Vagina (tissue), 2 donors: Measurements from ENCODE around the gene TNFRSF13B. TPM values are rescaled to one million over a fixed set of nuclear protein-coding genes. Genes with fewer than 3 reads are reported as not detected.

ENCODE experiments used
- DNase-seq, 2 donors: peaks; one replicate each; pipeline ENCODE4 v3.0.0-alpha.2; 2017; ENCODE audit errors: extremely low spot score in 2 of 2
- H3K27ac ChIP-seq: fragments of 200-600 bp; sonication (generic); one replicate; pipeline ENCODE4 v1.5.1; 2019
- H3K27me3 ChIP-seq: fragments of 200-600 bp; sonication (generic); one replicate; pipeline ENCODE4 v1.5.1; 2019
- H3K36me3 ChIP-seq, 2 donors: fragments of 200-600 bp; sonication (generic); one replicate each; pipeline ENCODE4 v1.5.1; 2017 to 2019
- H3K4me1 ChIP-seq: fragments of 200-600 bp; sonication (generic); one replicate; pipeline ENCODE4 v1.5.1; 2019
- H3K4me3 ChIP-seq, 2 donors: fragments of 200-600 bp; sonication (generic); 1 replicate in 1 of 2; 2 replicates in 1 of 2; pipeline ENCODE4 v1.5.1; 2016 to 2019
- H3K9me3 ChIP-seq: fragments of 200-600 bp; sonication (generic); one replicate; pipeline ENCODE4 v1.5.1; 2019
- POLR2A ChIP-seq, 2 donors: fragments of 450-650 bp; IDR thresholded peaks; one replicate each; pipeline ENCODE4 v1.6.1; 2017; ENCODE audit warnings: antibody characterized with exemption in 2 of 2, mild to moderate bottlenecking in 2 of 2, moderate library complexity in 2 of 2
- POLR2AphosphoS5 ChIP-seq, 2 donors: sonication (generic); formaldehyde crosslinking; IDR thresholded peaks; one replicate each; pipeline ENCODE4 v1.9.0; 2017; ENCODE audit warnings: antibody characterized with exemption in 2 of 2, mild to moderate bottlenecking in 2 of 2, low read depth in 1 of 2; ENCODE audit not compliant: insufficient read depth in 1 of 2
- intact Hi-C: fragments of 100-400 bp; cut with DNase I; formaldehyde crosslinking; loops from one replicate; pipeline ENCODE4 v1.15.1; 2023
- total RNA-seq: library from RNA; depleted of rRNA; stranded (reverse); fragments of >200 nt; gene quantifications from one replicate; pipeline ENCODE4 v1.2.3, GENCODE V29; 2016
- TF ChIP-seq, protein P1 (sequence below), 3 experiments: fragments of 450-650 bp in 2 of 3; fragments of 200-600 bp in 1 of 3; sonication (generic) in 1 of 3; IDR thresholded peaks; one replicate each; pipeline ENCODE4 v1.5.1; 2017 to 2019; ENCODE audit warnings: antibody characterized with exemption in 3 of 3, mild to moderate bottlenecking in 2 of 3, moderate library complexity in 2 of 3

Gene TNFRSF13B
- total RNA-seq, 1 donor from 2014 or later = not detected

DNA sequence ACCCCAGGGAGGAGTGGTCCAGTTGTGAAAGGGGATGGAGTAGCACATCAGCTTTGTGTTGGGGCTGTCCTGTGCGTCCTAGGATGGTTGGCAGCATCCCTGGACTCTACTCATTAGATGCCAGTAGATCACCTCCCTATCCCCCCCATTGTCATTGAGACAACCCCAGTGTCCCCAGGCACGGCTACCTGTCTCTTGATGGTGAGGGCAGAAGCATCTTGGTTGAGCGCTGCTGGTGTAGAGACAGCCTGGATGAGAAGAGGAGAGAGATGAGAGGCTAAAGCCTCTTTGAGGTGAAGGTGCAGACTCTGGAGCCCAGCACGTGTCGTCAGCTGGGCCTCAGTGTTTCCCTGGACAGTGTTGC is 55.4 kb downstream of the TNFRSF13B start:
- H3K9me3 ChIP-seq = no peaks in the 10 kb centered on the region
- H3K27me3 ChIP-seq = no peaks in the 10 kb centered on the region
- TF ChIP-seq POLR2A (IDR thresholded peaks at IDR 0.05) (no peak), POLR2AphosphoS5 (IDR thresholded peaks at IDR 0.05; ENCODE audit: insufficient read depth in 1 of 2, low read depth in 1 of 2) (no peak)
- TF ChIP-seq, protein P1, sequence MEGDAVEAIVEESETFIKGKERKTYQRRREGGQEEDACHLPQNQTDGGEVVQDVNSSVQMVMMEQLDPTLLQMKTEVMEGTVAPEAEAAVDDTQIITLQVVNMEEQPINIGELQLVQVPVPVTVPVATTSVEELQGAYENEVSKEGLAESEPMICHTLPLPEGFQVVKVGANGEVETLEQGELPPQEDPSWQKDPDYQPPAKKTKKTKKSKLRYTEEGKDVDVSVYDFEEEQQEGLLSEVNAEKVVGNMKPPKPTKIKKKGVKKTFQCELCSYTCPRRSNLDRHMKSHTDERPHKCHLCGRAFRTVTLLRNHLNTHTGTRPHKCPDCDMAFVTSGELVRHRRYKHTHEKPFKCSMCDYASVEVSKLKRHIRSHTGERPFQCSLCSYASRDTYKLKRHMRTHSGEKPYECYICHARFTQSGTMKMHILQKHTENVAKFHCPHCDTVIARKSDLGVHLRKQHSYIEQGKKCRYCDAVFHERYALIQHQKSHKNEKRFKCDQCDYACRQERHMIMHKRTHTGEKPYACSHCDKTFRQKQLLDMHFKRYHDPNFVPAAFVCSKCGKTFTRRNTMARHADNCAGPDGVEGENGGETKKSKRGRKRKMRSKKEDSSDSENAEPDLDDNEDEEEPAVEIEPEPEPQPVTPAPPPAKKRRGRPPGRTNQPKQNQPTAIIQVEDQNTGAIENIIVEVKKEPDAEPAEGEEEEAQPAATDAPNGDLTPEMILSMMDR (IDR thresholded peaks at IDR 0.05) = no peak
- DNase-seq = peak; percentile 67
- H3K4me3 ChIP-seq = no peak overlapping the region
- H3K36me3 ChIP-seq = no peaks in the 10 kb centered on the region
- no peak overlapping the region for H3K27ac ChIP-seq
- H3K4me1 ChIP-seq = no peaks in the 10 kb centered on the region
- intact Hi-C loops = no loop called here

GRCh38 chr17:16915752-16916556 is 56.0 kb downstream of the TNFRSF13B start:
- no peaks in the 10 kb centered on the region for H3K9me3 ChIP-seq
- no peak overlapping the region for H3K4me3 ChIP-seq
- no peaks in the 10 kb centered on the region for H3K4me1 ChIP-seq
- DNase-seq = peak; percentile 55 to 58
- H3K27me3 ChIP-seq = no peaks in the 10 kb centered on the region
- TF ChIP-seq POLR2AphosphoS5 (IDR thresholded peaks at IDR 0.05; ENCODE audit: insufficient read depth in 1 of 2, low read depth in 1 of 2) = no peak
- no peak for TF ChIP-seq POLR2A (IDR thresholded peaks at IDR 0.05)
- TF ChIP-seq, protein P1 (IDR thresholded peaks at IDR 0.05) = no peak
- no peaks in the 10 kb centered on the region for H3K36me3 ChIP-seq
- intact Hi-C loops = no loop called here
- H3K27ac ChIP-seq = no peak overlapping the region

GRCh38 chr17:16913463-16913862 is 58.5 kb downstream of the TNFRSF13B start:
- peak in 1 of 2 donors; percentile 37 for DNase-seq
- intact Hi-C loops = no loop called here
- H3K4me3 ChIP-seq = no peak overlapping the region
- TF ChIP-seq POLR2A (IDR thresholded peaks at IDR 0.05) = no peak
- TF ChIP-seq, protein P1 (IDR thresholded peaks at IDR 0.05) = no peak
- TF ChIP-seq POLR2AphosphoS5 (IDR thresholded peaks at IDR 0.05; ENCODE audit: insufficient read depth in 1 of 2, low read depth in 1 of 2) = no peak
- no peak overlapping the region for H3K27ac ChIP-seq
- H3K4me1 ChIP-seq = no peaks in the 10 kb centered on the region
- no peaks in the 10 kb centered on the region for H3K27me3 ChIP-seq
- H3K36me3 ChIP-seq = no peaks in the 10 kb centered on the region
- no peaks in the 10 kb centered on the region for H3K9me3 ChIP-seq

GRCh38 chr17:16912021-16912962 is 59.6 kb downstream of the TNFRSF13B start:
- intact Hi-C loops = no loop called here
- TF ChIP-seq, protein P1 (IDR thresholded peaks at IDR 0.05) = no peak
- no peak for TF ChIP-seq POLR2A (IDR thresholded peaks at IDR 0.05)
- TF ChIP-seq POLR2AphosphoS5 (IDR thresholded peaks at IDR 0.05; ENCODE audit: insufficient read depth in 1 of 2, low read depth in 1 of 2) = no peak
- peak; percentile 62 to 70 for DNase-seq

More at GRCh38 chr17:16912021-16912962, 59.6 kb downstream of the TNFRSF13B start:
- Histone ChIP-seq H3K27me3 (no peaks in the 10 kb centered on the region), H3K36me3 (no peaks in the 10 kb centered on the region), H3K27ac (no peak overlapping the region), H3K9me3 (no peaks in the 10 kb centered on the region), H3K4me1 (no peaks in the 10 kb centered on the region), H3K4me3 (no peak overlapping the region)
